Ovary (tissue), 9 donors: ENCODE measurements around the gene BDKRB1. TPM values are rescaled to one million over a fixed set of nuclear protein-coding genes. Genes with fewer than 3 reads are reported as not detected.

ENCODE experiments used
- DNase-seq, 5 donors: peaks; one replicate each; pipeline ENCODE4 v3.0.0-alpha.2; 2019 to 2020
- H3K27ac ChIP-seq, 2 donors: fragments of 200-600 bp; one replicate each; pipeline versions ENCODE4 v1.5.1 to v1.8.0; 2019 to 2022
- H3K27me3 ChIP-seq: fragments of 200-600 bp; one replicate; pipeline ENCODE4 v1.8.0; 2022
- H3K36me3 ChIP-seq: fragments of 200-600 bp; sonication (generic); one replicate; pipeline ENCODE4 v1.5.1; 2019
- H3K4me1 ChIP-seq: one replicate; pipeline ENCODE4 v1.8.1; 2013; ENCODE audit warnings: mild to moderate bottlenecking, moderate library complexity; ENCODE audit not compliant: insufficient read depth
- H3K4me3 ChIP-seq: fragments of 200-600 bp; sonication (generic); one replicate; pipeline ENCODE4 v1.5.1; 2017
- H3K9me3 ChIP-seq, 2 donors: fragments of 200-600 bp in 1 of 2; sonication (generic) in 1 of 2; one replicate each; pipeline versions ENCODE4 v1.5.1 to v1.8.1; 2013 to 2019; ENCODE audit warnings: mild to moderate bottlenecking in 1 of 2, moderate library complexity in 1 of 2
- EP300 ChIP-seq: sonication (generic); formaldehyde crosslinking; IDR thresholded peaks from one replicate; pipeline ENCODE4 v1.6.1; 2017; ENCODE audit warnings: antibody characterized with exemption
- POLR2A ChIP-seq: fragments of 450-650 bp; IDR thresholded peaks from one replicate; pipeline ENCODE4 v1.6.1; 2017; ENCODE audit warnings: antibody characterized with exemption, mild to moderate bottlenecking, moderate library complexity
- WGBS, 3 donors: extraction: QIAGEN DNeasy Blood & Tissue Kit in 1 of 3; methylation state at CpG; one replicate each; pipeline versions ENCODE4 v1.1.5 to v1.1.7; 2013 to 2017; 5-methylcytosine and 5-hydroxymethylcytosine counted together
- intact Hi-C, 4 donors: fragments of 100-400 bp; cut with DNase I; formaldehyde crosslinking; loops; one replicate each; pipeline versions ENCODE4 v1.11.0 to v1.15.1; 2022 to 2023
- polyA plus RNA-seq, 2 donors: library from polyadenylated mRNA; stranded (reverse); fragments of 200-250 nt in 1 of 2; fragments of 350-450 nt in 1 of 2; fragmentation: Illumina TruSeq in 1 of 2; extraction: RNeasy Lipid Tissue Mini Kit (QIAGEN cat#74804) in 1 of 2; gene quantifications; one replicate each; pipeline ENCODE4 v1.2.3, GENCODE V29; 2013 to 2014
- total RNA-seq, 7 donors: library from RNA; depleted of rRNA in 2 of 7; stranded (reverse); fragments of >200 nt in 2 of 7; fragmentation: NEBNext Ultra II Directional in 3 of 7; extraction: Animal tissue kit (Norgen Biotek cat#: 25700) in 3 of 7; gene quantifications; one replicate each; pipeline versions ENCODE4 v1.1.0 to v1.2.4, GENCODE V29; 2016 to 2023
- TF ChIP-seq, protein P1 (sequence below), 3 donors: fragments of 450-650 bp in 2 of 3; fragments of 200-600 bp in 1 of 3; IDR thresholded peaks; one replicate each; pipeline versions ENCODE4 v1.5.1 to v1.8.0; 2016 to 2022; ENCODE audit warnings: antibody characterized with exemption in 3 of 3, mild to moderate bottlenecking in 1 of 3
- donor health status: DM: no; HTN: no; CAD: no; lungs with moderate emphysema.
- donor health status: DM: no; HTN: no; CAD: no.
- donor health status: Bipolar disorder and iron deficiency.
- donor health status: DM: yes; HTN: yes; CAD: no.
- donor health status: DM: no; HTN: no; CAD: no.
- donor health status: DM: yes; HTN: yes; CAD: no.

The BDKRB1 gene
- total and polyA plus RNA-seq, 9 donors: 0.30 to 5.3 (median 0.75) TPM; not detected in 5

DNA sequence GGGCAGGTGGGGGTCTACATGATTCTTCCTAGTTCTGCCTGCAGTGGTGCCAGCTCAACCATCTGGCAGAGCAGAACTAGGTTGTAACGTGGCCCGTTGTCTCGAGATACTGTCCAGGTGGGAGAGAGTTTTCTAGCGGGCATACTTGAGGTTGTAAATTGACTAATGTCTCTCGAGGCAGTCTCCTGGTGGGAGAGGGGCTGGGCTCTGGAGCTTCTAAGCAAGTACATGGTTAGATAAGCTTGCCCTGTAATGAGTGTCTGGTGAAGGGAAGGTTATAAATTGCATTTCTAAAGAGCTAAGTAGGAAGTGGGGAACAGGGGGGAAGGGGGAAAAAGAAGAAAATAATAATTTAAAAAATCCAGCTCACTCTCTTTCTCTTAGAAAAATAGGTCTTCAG, 18.1 kb downstream of the BDKRB1 start:
- WGBS, 3 donors: 55 to 57% (median 56%) methylated on average over 5 of the region's 5 CpGs
- TF ChIP-seq POLR2A (no peak), EP300 (no peak)
- TF ChIP-seq, protein P1, sequence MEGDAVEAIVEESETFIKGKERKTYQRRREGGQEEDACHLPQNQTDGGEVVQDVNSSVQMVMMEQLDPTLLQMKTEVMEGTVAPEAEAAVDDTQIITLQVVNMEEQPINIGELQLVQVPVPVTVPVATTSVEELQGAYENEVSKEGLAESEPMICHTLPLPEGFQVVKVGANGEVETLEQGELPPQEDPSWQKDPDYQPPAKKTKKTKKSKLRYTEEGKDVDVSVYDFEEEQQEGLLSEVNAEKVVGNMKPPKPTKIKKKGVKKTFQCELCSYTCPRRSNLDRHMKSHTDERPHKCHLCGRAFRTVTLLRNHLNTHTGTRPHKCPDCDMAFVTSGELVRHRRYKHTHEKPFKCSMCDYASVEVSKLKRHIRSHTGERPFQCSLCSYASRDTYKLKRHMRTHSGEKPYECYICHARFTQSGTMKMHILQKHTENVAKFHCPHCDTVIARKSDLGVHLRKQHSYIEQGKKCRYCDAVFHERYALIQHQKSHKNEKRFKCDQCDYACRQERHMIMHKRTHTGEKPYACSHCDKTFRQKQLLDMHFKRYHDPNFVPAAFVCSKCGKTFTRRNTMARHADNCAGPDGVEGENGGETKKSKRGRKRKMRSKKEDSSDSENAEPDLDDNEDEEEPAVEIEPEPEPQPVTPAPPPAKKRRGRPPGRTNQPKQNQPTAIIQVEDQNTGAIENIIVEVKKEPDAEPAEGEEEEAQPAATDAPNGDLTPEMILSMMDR (IDR thresholded peaks at IDR 0.05): no peak
- H3K27me3 ChIP-seq: no peaks in the 10 kb centered on the region
- no peaks in the 10 kb centered on the region for H3K36me3 ChIP-seq
- no peaks in the 10 kb centered on the region for H3K9me3 ChIP-seq
- intact Hi-C loops: loop anchor here (10.0 kb wide), 3 partner anchors 179 to 709 kb away; no protein-coding TSS in a partner anchor
- no peak overlapping the region for H3K4me3 ChIP-seq
- DNase-seq: no peak
- H3K4me1 ChIP-seq: no peaks in the 10 kb centered on the region
- no peak overlapping the region for H3K27ac ChIP-seq

DNA sequence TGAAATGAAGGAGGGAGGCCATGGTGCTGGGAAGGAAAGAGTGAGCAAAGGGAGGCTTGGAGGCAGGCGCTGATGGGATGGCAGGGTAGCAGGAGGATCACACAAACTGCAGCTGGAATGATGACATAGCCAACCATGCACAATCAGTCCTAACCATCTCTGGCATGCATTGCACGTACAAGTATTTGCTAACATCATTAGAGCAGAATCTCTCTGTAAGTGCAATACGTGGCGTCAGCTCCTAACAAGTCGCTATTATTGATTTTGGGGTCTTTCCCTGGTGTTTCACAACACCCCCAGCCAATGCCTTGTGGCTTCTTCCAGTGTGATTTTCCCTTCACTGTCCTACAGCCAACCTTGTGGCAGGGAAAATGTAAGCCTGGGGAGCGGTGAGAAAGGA, 18.5 kb downstream of the BDKRB1 start:
- no peak overlapping the region for H3K27ac ChIP-seq
- no peaks in the 10 kb centered on the region for H3K4me1 ChIP-seq
- no peaks in the 10 kb centered on the region for H3K9me3 ChIP-seq
- no peak for DNase-seq
- H3K4me3 ChIP-seq: no peak overlapping the region
- H3K36me3 ChIP-seq: no peaks in the 10 kb centered on the region
- intact Hi-C loops: loop anchor here (10.0 kb wide), 3 partner anchors 180 to 710 kb away; no protein-coding TSS in a partner anchor
- WGBS, 3 donors: 52 to 73% (median 61%) methylated on average over 6 of the region's 6 CpGs
- H3K27me3 ChIP-seq: no peaks in the 10 kb centered on the region
- TF ChIP-seq, protein P1 (IDR thresholded peaks at IDR 0.05): no peak
- TF ChIP-seq POLR2A: no peak
- TF ChIP-seq EP300: no peak

DNA sequence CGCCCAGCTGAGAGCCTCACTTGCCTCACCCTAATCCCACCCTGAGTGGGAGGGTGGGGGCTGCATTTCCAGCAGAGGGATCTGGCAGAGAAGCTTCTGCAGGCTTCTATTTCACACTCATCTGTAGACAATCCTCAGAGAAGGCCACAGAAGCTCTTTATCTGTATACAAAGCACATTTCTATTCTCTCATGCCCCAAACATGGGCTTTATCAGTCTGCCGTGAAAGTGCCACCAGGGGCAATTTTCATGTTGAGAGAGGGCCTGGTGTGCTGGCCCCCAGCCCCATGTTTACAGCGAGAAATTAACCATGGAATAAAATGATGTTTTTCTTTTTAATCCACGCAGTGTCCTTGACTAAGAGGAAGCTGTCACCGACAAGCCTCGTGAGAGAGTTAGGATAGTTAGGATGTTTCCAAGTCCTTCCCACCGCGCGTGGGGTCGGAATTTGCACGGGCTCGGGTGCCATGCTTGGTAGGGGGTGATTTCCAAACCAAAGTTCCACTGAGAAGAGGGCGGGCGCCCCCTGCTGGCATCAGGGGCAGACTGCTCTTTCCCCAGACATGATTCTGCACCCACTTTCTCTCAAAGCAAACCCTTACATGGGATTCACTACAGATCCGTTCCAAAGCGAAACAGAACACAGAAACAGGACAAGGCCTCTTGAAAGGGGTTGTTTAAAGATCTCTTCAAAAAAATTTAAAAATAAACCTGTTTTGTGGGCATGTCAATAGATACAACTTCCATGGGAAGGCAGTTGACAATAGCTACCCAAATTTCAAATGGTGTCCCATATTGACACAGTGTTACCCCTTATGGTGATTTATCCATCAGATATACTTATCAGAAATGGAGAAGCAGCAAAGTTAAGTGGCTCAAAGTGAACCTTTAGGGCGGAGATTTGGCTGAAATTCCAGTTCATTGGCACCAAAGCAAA, 19.4 kb downstream of the BDKRB1 start:
- 6 to 9% (median 7%) methylated on average over 17 of the region's 17 CpGs for WGBS, 3 donors
- no peaks in the 10 kb centered on the region for H3K27me3 ChIP-seq
- DNase-seq: peak; percentile 70 to 86 (median 79)
- no peaks in the 10 kb centered on the region for H3K9me3 ChIP-seq
- no peaks in the 10 kb centered on the region for H3K36me3 ChIP-seq
- H3K4me3 ChIP-seq: no peak overlapping the region
- H3K4me1 ChIP-seq: no peaks in the 10 kb centered on the region
- TF ChIP-seq, protein P1 (IDR thresholded peaks at IDR 0.05): peak; percentile 56 to 70 (median 62)
- no peak for TF ChIP-seq POLR2A
- intact Hi-C loops: loop anchor here (5.0 to 10.0 kb wide), 5 partner anchors 173 to 711 kb away; no protein-coding TSS in a partner anchor
- no peak overlapping the region for H3K27ac ChIP-seq

DNA sequence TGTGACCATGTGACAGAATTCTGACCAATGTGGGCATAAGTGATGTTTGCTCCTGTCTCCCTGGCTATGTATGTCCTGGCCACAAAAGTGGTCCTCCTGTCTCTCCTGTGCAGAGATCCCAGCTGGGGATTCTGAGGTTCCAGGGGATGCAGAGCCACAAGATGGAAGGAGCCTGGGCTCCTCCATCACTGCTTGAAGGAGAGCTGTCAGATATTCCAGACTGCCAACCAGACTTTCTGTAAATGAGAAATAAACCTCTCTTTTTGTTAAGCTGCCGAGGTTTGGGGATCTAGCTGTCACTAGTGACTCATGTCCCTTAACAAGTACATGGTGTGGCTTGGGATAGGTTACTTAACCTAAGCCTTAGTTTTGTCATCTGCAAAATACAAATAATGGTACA, 21.9 kb downstream of the BDKRB1 start:
- Histone ChIP-seq H3K27me3 (no peaks in the 10 kb centered on the region), H3K4me3 (no peak overlapping the region), H3K27ac (no peak overlapping the region), H3K4me1 (no peaks in the 10 kb centered on the region), H3K36me3 (no peaks in the 10 kb centered on the region), H3K9me3 (no peaks in the 10 kb centered on the region)
- TF ChIP-seq EP300 (no peak), POLR2A (no peak)
- TF ChIP-seq, protein P1 (IDR thresholded peaks at IDR 0.05): no peak
- no peak for DNase-seq
- intact Hi-C loops: loop anchor here (5.0 to 10.0 kb wide), 5 partner anchors 176 to 713 kb away; no protein-coding TSS in a partner anchor
- WGBS, 3 donors: 96 to 100% (median 100%) methylated on average over 1 of the region's 1 CpG
